Measurements from ENCODE around the gene PAK5. TPM values are rescaled to one million over a fixed set of nuclear protein-coding genes. Genes with fewer than 3 reads are reported as not detected.

Gene PAK5
- total RNA-seq, 1 donor from 2014 or later: 3.1 TPM

GRCh38 chr20:9517297-9518162 lies 321.3 kb downstream of the PAK5 start:
- no peak for DNase-seq (ENCODE audit: low spot score)

GRCh38 chr20:9516234-9516871 lies 322.5 kb downstream of the PAK5 start:
- peak; percentile 27 for DNase-seq (ENCODE audit: low spot score)

GRCh38 chr20:9515741-9516233 lies 323.1 kb downstream of the PAK5 start:
- no peak for DNase-seq (ENCODE audit: low spot score)

GRCh38 chr20:9515214-9515585 lies 323.7 kb downstream of the PAK5 start:
- no peak for DNase-seq (ENCODE audit: low spot score)

- no peak for DNase-seq (ENCODE audit: low spot score)
Measured at GRCh38 chr20:9514461-9515213, 324.2 kb downstream of the PAK5 start, which contains the start of gene LAMP5. Gene LAMP5, plus strand, starts transcription at chr20:9514590. Its CDS starts 263 bp downstream, at chr20:9514853.

- DNase-seq (ENCODE audit: low spot score): no peak
Measured at GRCh38 chr20:9514072-9514460, 324.8 kb downstream of the PAK5 start.

GRCh38 chr20:9510911-9511310 lies 328.0 kb downstream of the PAK5 start:
- DNase-seq (ENCODE audit: low spot score): no peak

- no peak for DNase-seq (ENCODE audit: low spot score)
Measured at GRCh38 chr20:9509246-9509645, 329.6 kb downstream of the PAK5 start.

- DNase-seq (ENCODE audit: low spot score): no peak
Measured at GRCh38 chr20:9508696-9509178, 330.1 kb downstream of the PAK5 start.

GRCh38 chr20:9508240-9508661 lies 330.6 kb downstream of the PAK5 start:
- DNase-seq (ENCODE audit: low spot score): no peak

- no peak for DNase-seq (ENCODE audit: low spot score)
Measured at GRCh38 chr20:9507544-9508239, 331.2 kb downstream of the PAK5 start.

GRCh38 chr20:9506964-9507369 lies 331.9 kb downstream of the PAK5 start:
- no peak for DNase-seq (ENCODE audit: low spot score)

GRCh38 chr20:9506280-9506821 lies 332.5 kb downstream of the PAK5 start:
- no peak for DNase-seq (ENCODE audit: low spot score)

GRCh38 chr20:9503526-9504245 lies 335.2 kb downstream of the PAK5 start:
- DNase-seq (ENCODE audit: low spot score): no peak

- DNase-seq (ENCODE audit: low spot score): no peak
Measured at GRCh38 chr20:9501473-9501872, 337.4 kb downstream of the PAK5 start.

- no peak for DNase-seq (ENCODE audit: low spot score)
Measured at GRCh38 chr20:9500121-9500520, 338.8 kb downstream of the PAK5 start.

- no peak for DNase-seq (ENCODE audit: low spot score)
Measured at GRCh38 chr20:9499126-9499899, 339.6 kb downstream of the PAK5 start.

- DNase-seq (ENCODE audit: low spot score): no peak
Measured at GRCh38 chr20:9498322-9498721, 340.6 kb downstream of the PAK5 start.

- DNase-seq (ENCODE audit: low spot score): no peak
Measured at GRCh38 chr20:9496155-9496554, 342.7 kb downstream of the PAK5 start.

- no peak for DNase-seq (ENCODE audit: low spot score)
Measured at GRCh38 chr20:9495701-9496100, 343.2 kb downstream of the PAK5 start.
